ENCODE results near the gene PTPRH. TPM values are rescaled to one million over a fixed set of nuclear protein-coding genes. Genes with fewer than 3 reads are reported as not detected.

Gene PTPRH
- total RNA-seq, 1 donor from 2014 or later: 0.07 TPM

GRCh38 chr19:55137915-55138314 is 71.4 kb downstream of the PTPRH start:
- intact Hi-C loops (cut with micrococcal nuclease): no loop called here

GRCh38 chr19:55136399-55137102 is 72.8 kb downstream of the PTPRH start:
- intact Hi-C loops (cut with micrococcal nuclease): no loop called here

- intact Hi-C loops (cut with micrococcal nuclease): no loop called here
Measured at GRCh38 chr19:55134736-55135135, 74.6 kb downstream of the PTPRH start.

GRCh38 chr19:55133639-55134444 is 75.5 kb downstream of the PTPRH start:
- intact Hi-C loops (cut with micrococcal nuclease): no loop called here

- intact Hi-C loops (cut with micrococcal nuclease): no loop called here
Measured at GRCh38 chr19:55132453-55133129, 76.7 kb downstream of the PTPRH start.

- intact Hi-C loops (cut with micrococcal nuclease): no loop called here
Measured at GRCh38 chr19:55131421-55131820, 77.9 kb downstream of the PTPRH start.

Other genes with a start within 250 kb of the PTPRH start
- 23.6 TPM in 2 replicates for gene NLRP2, start 243.1 kb downstream of the PTPRH start, total RNA-seq
- 0.49 and 0.64 TPM in 2 replicates for gene GP6, start 171.2 kb downstream of the PTPRH start, total RNA-seq
- 19.6 and 20.9 TPM in 2 replicates for gene RDH13, start 146.4 kb downstream of the PTPRH start, total RNA-seq
- 4.1 and 4.2 TPM in 2 replicates for gene EPS8L1, start 133.6 kb downstream of the PTPRH start, total RNA-seq
- gene PPP1R12C, start 91.9 kb downstream of the PTPRH start, total RNA-seq: 153 TPM in 2 replicates
- not detected in 2 replicates for gene TNNT1, start 60.3 kb downstream of the PTPRH start, total RNA-seq
- gene TNNI3, start 51.8 kb downstream of the PTPRH start, total RNA-seq: 0.63 TPM in 1 of 2 replicates, not detected in the other
- not detected in 2 replicates for gene DNAAF3, start 42.9 kb downstream of the PTPRH start, total RNA-seq
- gene SYT5, start 29.2 kb downstream of the PTPRH start, total RNA-seq: not detected in 2 replicates
- 11.2 and 12.6 TPM in 2 replicates for gene TMEM86B, start 19.3 kb upstream of the PTPRH start, total RNA-seq
- 242 and 247 TPM in 2 replicates for gene PPP6R1, start 49.5 kb upstream of the PTPRH start, total RNA-seq
- 30.0 and 33.5 TPM in 2 replicates for gene HSPBP1, start 70.6 kb upstream of the PTPRH start, total RNA-seq
- gene BRSK1, start 74.5 kb upstream of the PTPRH start, total RNA-seq: 8.1 and 10.0 TPM in 2 replicates
- 0.93 and 1.4 TPM in 2 replicates for gene TMEM150B, start 115.8 kb upstream of the PTPRH start, total RNA-seq
- 15.4 and 19.9 TPM in 2 replicates for gene KMT5C, start 130.4 kb upstream of the PTPRH start, total RNA-seq
- 0.44 and 0.51 TPM in 2 replicates for gene COX6B2, start 145.2 kb upstream of the PTPRH start, total RNA-seq
- not detected in 2 replicates for gene GARIN5B, start 153.8 kb upstream of the PTPRH start, total RNA-seq
- 0.51 and 0.74 TPM in 2 replicates for gene IL11, start 161.0 kb upstream of the PTPRH start, total RNA-seq
- not detected in 2 replicates for gene TMEM190, start 167.3 kb upstream of the PTPRH start, total RNA-seq
- gene TMEM238, start 174.8 kb upstream of the PTPRH start, total RNA-seq: 11.8 and 14.8 TPM in 2 replicates
- gene RPL28, start 176.4 kb upstream of the PTPRH start, total RNA-seq: 2,242 and 2,308 TPM in 2 replicates
- 167 and 180 TPM in 2 replicates for gene UBE2S, start 198.3 kb upstream of the PTPRH start, total RNA-seq
- not detected in 2 replicates for gene SHISA7, start 233.8 kb upstream of the PTPRH start, total RNA-seq